Measurements from ENCODE around the gene CETN1.

Gene CETN1

DNA sequence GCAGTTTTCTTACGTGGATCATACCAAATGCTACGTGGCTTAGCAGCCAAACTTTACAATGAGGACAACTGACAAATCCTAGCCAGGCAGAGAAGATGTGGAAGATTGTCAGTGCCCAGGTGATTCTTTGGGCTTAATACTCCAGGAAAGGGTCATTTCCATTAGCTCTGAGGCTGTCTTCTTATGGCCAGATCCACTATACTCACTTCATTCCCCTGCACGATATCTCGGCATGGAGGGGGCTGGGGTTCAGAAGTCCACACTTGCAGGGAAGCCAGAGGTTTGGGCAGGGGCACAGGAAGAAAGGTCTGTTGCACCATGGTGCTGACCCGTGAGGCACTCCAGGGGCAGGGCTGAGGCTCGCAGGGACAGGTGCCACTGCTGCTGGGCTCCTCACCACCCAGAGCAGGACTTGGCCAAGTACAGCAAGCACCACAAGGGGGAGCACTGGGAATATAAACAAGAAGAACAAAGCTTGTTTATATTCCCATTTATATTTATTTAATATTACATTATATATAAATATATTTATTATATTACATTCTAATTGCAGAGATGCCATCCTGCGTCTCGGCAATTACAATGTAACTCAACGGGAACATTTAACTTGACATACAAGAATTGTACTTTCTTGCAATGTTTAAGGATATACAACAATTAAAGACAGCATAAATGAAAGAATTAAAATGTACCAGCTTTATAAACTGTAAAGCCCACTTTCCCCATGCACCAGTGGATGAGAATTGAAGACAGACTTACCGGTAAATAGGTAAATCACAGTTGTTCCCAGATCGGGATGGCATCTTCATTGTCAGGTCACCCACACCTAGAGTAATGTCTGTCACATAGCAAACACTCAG, 43.8 kb downstream of the CETN1 start:
- peak; percentile 64 for DNase-seq (ENCODE audit: low spot score)

DNA sequence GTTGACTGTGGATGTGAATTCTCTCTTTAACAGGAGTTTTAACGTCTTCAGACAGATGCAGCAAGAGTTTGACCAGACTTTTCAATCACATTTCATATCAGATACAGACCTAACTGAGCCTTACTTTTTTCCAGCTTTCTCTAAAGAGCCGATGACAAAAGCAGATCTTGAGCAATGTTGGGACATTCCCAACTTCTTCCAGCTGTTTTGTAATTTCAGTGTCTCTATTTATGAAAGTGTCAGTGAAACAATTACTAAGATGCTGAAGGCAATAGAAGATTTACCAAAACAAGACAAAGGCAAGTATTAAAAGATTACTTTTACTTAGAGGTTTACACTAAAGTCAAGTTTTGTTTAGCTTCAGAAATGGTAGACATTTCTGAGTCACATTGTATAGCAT, 47.1 kb downstream of the CETN1 start:
- DNase-seq (ENCODE audit: low spot score) = no peak

DNA sequence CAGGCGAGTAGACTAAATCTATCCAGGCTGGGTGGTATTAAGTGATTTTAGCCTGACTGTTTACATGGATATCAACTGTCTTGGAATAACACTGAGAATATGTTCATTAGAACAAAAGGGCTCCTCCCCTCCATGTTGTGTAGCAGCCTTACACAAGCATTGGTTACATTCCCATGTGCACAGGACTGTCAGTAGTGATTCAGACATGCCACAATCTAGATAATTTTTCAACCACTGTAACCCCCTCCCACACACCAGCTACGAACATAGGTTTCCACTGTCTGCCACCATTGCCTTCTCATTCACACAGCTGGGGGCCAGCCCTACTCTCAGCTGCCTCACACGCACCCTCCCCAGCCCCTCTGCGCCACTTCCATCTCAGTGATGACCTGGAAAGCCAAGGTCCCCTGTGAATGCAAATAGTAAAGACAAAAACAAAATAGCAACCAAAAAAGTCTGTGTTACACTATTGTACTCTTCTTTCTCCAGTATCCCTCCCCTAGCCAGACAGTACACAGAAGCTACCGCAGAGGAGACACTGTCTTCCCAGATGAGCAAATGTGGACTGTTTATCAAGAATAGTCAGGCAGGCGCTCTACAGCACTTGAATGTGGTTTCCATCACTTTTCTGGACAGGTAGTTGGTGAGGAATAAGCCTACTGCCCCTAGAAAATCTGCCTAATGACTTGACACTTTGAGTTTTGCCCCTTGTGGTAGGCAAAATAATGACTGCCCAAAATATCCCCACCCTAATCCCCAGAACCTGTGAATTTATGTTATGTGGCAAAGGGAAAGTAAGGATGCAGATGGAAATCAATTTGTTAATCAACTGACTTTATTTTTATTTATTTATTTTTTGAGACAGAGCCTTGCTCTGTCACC, 49.3 kb downstream of the CETN1 start:
- no peak for DNase-seq (ENCODE audit: low spot score)

DNA sequence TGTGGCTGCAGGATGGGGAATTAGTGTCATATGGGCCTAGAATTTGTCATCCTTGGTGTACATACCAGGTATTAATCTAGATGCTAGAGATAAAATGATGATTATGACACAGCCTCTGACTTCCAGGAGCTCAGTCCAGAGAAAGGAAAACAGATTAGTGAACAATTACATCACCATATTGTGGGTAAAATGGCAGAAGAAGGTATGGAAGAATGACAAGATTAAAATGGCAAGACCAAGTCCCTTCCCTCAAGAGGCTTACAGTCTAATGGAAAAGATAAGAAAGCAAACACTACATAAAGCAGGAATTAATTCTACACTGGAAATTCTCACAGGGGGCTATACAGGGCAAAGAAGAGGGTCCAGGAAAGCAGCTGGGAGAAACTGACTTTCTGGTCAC, 51.4 kb downstream of the CETN1 start:
- no peak for DNase-seq (ENCODE audit: low spot score)

All from hematopoietic multipotent progenitor cell treated with erythropoietin and hydrocortisone succinate and interleukin-3 and kit ligand, for 15 days (in vitro differentiated cells).